ENCODE results near the gene NPAS3.

GRCh38 chr14:33349871-33350270 is 411.2 kb downstream of the NPAS3 start:
- TF ChIP-seq POLR2A (IDR thresholded peaks at IDR 0.05): no peak
- TF ChIP-seq CTCF (IDR thresholded peaks at IDR 0.05): no peak

Measured in tibial nerve (tissue), 3 donors.